Temporal lobe (tissue), 2 donors: Measurements from ENCODE around the gene KRTAP10-10. TPM values are rescaled to one million over a fixed set of nuclear protein-coding genes. Genes with fewer than 3 reads are reported as not detected.

Experiments
- small RNA-seq: library from RNA; depleted of rRNA; stranded (forward); fragments of <200 nt; gene quantifications from one replicate; pipeline ENCODE3, GENCODE V24; 2014; ENCODE audit warnings: low replicate concordance
- total RNA-seq: library from RNA; depleted of rRNA; stranded (reverse); fragments of >200 nt; gene quantifications from one replicate; pipeline ENCODE4 v1.2.3, GENCODE V29; 2014

The KRTAP10-10 gene
- total RNA-seq, 1 donor from 2014 or later = not detected

Small RNA genes lying within 50 kb of the gene (small RNA-seq; reads per million reads assigned to genes)
- not detected for gene KRTAP12-6P

Other genes starting within 250 kb of the KRTAP10-10 start
- 5.7 TPM for gene LRRC3, start 181.8 kb upstream of the KRTAP10-10 start, total RNA-seq
- not detected for gene KRTAP10-1, start 97.2 kb upstream of the KRTAP10-10 start, total RNA-seq
- gene KRTAP10-2, start 85.9 kb upstream of the KRTAP10-10 start, total RNA-seq = not detected
- not detected for gene KRTAP10-3, start 78.6 kb upstream of the KRTAP10-10 start, total RNA-seq
- gene KRTAP10-4, start 63.6 kb upstream of the KRTAP10-10 start, total RNA-seq = not detected
- gene KRTAP10-5, start 56.8 kb upstream of the KRTAP10-10 start, total RNA-seq = not detected
- not detected for gene KRTAP10-6, start 44.9 kb upstream of the KRTAP10-10 start, total RNA-seq
- gene KRTAP10-7, start 36.8 kb upstream of the KRTAP10-10 start, total RNA-seq = not detected
- not detected for gene KRTAP10-8, start 25.3 kb upstream of the KRTAP10-10 start, total RNA-seq
- gene KRTAP10-9, start 10.3 kb upstream of the KRTAP10-10 start, total RNA-seq = not detected
- gene KRTAP10-11, start 9.1 kb downstream of the KRTAP10-10 start, total RNA-seq = not detected
- not detected for gene KRTAP12-4, start 17.3 kb downstream of the KRTAP10-10 start, total RNA-seq
- gene KRTAP12-3, start 20.6 kb downstream of the KRTAP10-10 start, total RNA-seq = not detected
- not detected for gene KRTAP12-2, start 29.6 kb downstream of the KRTAP10-10 start, total RNA-seq
- not detected for gene KRTAP12-1, start 44.8 kb downstream of the KRTAP10-10 start, total RNA-seq
- not detected for gene KRTAP10-12, start 59.8 kb downstream of the KRTAP10-10 start, total RNA-seq
- not detected for gene TSPEAR, start 74.2 kb downstream of the KRTAP10-10 start, total RNA-seq
- gene UBE2G2, start 164.5 kb downstream of the KRTAP10-10 start, total RNA-seq = 36.4 TPM
- 55.6 TPM for gene SUMO3, start 180.7 kb downstream of the KRTAP10-10 start, total RNA-seq
- gene PTTG1IP, start 236.3 kb downstream of the KRTAP10-10 start, total RNA-seq = 63.2 TPM